Calu3 (cell line): ENCODE data around the gene UBA5. TPM values are rescaled to one million over a fixed set of nuclear protein-coding genes. Genes with fewer than 3 reads are reported as not detected.

Experiments used
- BruUV-seq: library from RNA; stranded (reverse); fragments of 400-500 nt; replicated peaks from 2 replicates; lab custom pipeline; 2021; lab: Mats Ljungman, UMichigan
- CTCF ChIA-PET: fragments of 300-600 bp; sonication (Branson Sonifier 250); formaldehyde crosslinking; loops from one replicate; lab custom pipeline; 2022; ENCODE audit warnings: antibody characterized with exemption; lab: Charles Lee
- DNase-seq: peaks from one replicate; pipeline ENCODE4 v3.0.0; 2022
- H3K27ac Mint-ChIP-seq: one replicate; pipeline ENCODE4 v1.8.0; 2022; ENCODE audit warnings: mixed read lengths; ENCODE audit not compliant: unreplicated experiment
- H3K27me3 Mint-ChIP-seq: one replicate; pipeline ENCODE4 v1.8.0; 2022; ENCODE audit warnings: mixed read lengths; ENCODE audit not compliant: unreplicated experiment
- H3K36me3 Mint-ChIP-seq: one replicate; pipeline ENCODE4 v1.8.0; 2022; ENCODE audit warnings: mild to moderate bottlenecking, moderate library complexity, mixed read lengths; ENCODE audit not compliant: insufficient read depth, unreplicated experiment
- H3K4me1 Mint-ChIP-seq: one replicate; pipeline ENCODE4 v1.8.0; 2022; ENCODE audit warnings: mild to moderate bottlenecking, low read depth, mixed read lengths; ENCODE audit not compliant: unreplicated experiment
- H3K4me3 Mint-ChIP-seq: one replicate; pipeline ENCODE4 v1.8.0; 2022; ENCODE audit warnings: mild to moderate bottlenecking, low read depth, moderate library complexity, mixed read lengths; ENCODE audit not compliant: unreplicated experiment
- H3K9me3 Mint-ChIP-seq: one replicate; pipeline ENCODE4 v1.8.0; 2022; ENCODE audit warnings: low read depth, mixed read lengths; ENCODE audit not compliant: unreplicated experiment
- intact Hi-C: fragments of 100-400 bp; cut with micrococcal nuclease; formaldehyde crosslinking; loops from one replicate; pipeline ENCODE4 v1.10.0; 2022; ENCODE audit not compliant: unreplicated experiment
- total RNA-seq: library from RNA; stranded (reverse); gene quantifications from 2 replicates; pipeline ENCODE4 v1.2.3, GENCODE V29; 2022
- TF ChIP-seq, protein P1 (sequence below): fragments of 200-600 bp; IDR thresholded peaks from one replicate; pipeline ENCODE4 v1.8.0; 2022; ENCODE audit warnings: antibody characterized with exemption; ENCODE audit not compliant: unreplicated experiment

UBA5 gene
- total RNA-seq, 1 experiment from 2014 or later: 65.5 TPM

DNA sequence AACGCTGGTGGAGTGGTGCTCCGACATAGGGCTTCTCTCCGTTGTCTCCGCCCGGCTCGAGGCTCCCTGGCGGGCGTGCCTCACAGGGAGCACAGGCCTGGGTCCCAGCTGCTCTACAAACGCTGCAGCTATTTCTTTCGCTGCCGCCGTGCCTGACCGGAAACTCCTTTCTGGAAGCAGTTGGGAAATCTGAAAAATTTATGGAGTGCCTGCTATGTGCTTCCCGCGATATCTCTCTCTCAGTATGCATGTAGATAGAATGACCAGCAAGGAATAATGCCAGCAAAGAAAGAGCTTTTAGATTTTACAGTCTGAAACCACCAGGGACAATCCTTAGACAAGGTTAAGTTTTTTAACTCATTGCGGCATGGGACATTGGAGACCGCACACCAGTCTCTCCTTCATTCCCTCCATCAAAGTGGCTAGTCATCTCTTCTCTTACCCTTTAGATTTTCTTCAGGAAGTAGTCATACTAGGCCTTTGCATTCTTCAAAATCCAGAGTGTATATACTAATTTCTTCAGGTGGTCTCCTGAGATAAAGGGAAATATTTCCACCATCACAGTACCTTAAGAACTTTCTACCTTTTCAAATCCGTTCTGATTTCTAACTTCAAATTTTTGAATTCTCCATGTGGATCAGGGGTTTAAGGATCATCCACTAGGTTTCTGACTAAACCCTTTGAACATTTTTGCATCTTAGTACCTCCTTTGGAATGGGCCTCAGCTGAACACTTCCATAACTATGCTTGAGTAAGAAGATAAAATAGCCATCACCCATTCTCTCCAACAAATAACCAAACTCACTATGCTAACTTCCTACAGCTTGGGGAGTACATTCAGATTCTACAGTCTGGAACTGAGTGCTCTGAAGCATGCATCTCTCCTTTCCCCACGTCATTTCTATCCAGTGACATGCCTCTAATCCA, 63.2 kb downstream of the UBA5 start:
- peaks cover 30% of the 10 kb centered on the region for H3K4me1 Mint-ChIP-seq
- peaks cover 14% of the 10 kb centered on the region for H3K27me3 Mint-ChIP-seq
- peak overlapping the region; percentile 84 for H3K4me3 Mint-ChIP-seq
- H3K9me3 Mint-ChIP-seq: no peaks in the 10 kb centered on the region
- H3K36me3 Mint-ChIP-seq: peaks cover 37% of the 10 kb centered on the region
- TF ChIP-seq, protein P1, sequence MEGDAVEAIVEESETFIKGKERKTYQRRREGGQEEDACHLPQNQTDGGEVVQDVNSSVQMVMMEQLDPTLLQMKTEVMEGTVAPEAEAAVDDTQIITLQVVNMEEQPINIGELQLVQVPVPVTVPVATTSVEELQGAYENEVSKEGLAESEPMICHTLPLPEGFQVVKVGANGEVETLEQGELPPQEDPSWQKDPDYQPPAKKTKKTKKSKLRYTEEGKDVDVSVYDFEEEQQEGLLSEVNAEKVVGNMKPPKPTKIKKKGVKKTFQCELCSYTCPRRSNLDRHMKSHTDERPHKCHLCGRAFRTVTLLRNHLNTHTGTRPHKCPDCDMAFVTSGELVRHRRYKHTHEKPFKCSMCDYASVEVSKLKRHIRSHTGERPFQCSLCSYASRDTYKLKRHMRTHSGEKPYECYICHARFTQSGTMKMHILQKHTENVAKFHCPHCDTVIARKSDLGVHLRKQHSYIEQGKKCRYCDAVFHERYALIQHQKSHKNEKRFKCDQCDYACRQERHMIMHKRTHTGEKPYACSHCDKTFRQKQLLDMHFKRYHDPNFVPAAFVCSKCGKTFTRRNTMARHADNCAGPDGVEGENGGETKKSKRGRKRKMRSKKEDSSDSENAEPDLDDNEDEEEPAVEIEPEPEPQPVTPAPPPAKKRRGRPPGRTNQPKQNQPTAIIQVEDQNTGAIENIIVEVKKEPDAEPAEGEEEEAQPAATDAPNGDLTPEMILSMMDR: no peak
- CTCF ChIA-PET: interaction anchor here (0.6 to 1.6 kb wide), 2 partner anchors 8 to 1223 kb away, joined by 7 read pairs; no protein-coding TSS in a partner anchor
- DNase-seq: no peak
- H3K27ac Mint-ChIP-seq: no peak overlapping the region
- intact Hi-C loops: loop anchor here (5.0 kb wide), 1 partner anchor 849 kb away; the partner anchor contains the start of gene CDV3
- BruUV-seq: no TSS peak

DNA sequence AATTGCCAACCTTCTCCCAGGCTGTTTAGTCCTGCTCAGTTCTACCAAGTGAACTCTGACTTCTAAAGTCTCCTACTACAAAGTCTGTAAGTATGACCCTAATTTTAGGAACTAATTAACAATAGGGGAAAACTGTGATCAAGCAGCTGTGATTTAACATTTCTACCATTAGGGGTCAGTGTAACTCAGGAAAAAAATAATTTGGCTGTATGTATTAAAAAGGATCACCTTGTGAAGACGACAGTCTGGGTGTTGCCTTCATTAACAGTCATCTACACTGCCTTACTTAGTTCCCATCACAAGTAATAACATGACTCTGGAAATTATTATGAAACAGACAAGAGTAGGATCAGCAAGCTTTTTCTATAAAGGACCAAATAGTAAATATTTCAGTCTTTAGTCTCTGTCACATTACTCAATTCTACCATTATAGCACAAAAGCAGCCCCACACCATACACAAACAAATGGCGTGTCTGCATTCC, 66.3 kb downstream of the UBA5 start:
- no peak overlapping the region for H3K27ac Mint-ChIP-seq
- no peaks in the 10 kb centered on the region for H3K9me3 Mint-ChIP-seq
- TF ChIP-seq, protein P1: peak; percentile 74
- CTCF ChIA-PET: interaction anchor here (0.5 to 1.4 kb wide), 6 partner anchors 20 to 1049 kb away, joined by 3 to 5 read pairs (median 3); no protein-coding TSS in a partner anchor
- peaks cover 22% of the 10 kb centered on the region for H3K36me3 Mint-ChIP-seq
- no TSS peak for BruUV-seq
- no peak for DNase-seq
- intact Hi-C loops: loop anchor here (2.0 to 5.0 kb wide), 2 partner anchors 314 to 411 kb away; no protein-coding TSS in a partner anchor
- H3K4me3 Mint-ChIP-seq: no peak overlapping the region
- peaks cover 42% of the 10 kb centered on the region for H3K27me3 Mint-ChIP-seq
- H3K4me1 Mint-ChIP-seq: peaks cover 14% of the 10 kb centered on the region

Other genes starting within 250 kb of the UBA5 start
- 72.4 and 75.6 TPM in 2 replicates for gene DNAJC13, start 242.8 kb upstream of the UBA5 start, total RNA-seq
- 4.9 and 8.1 TPM in 2 replicates for gene ACKR4, start 63.1 kb upstream of the UBA5 start, total RNA-seq
- gene ACAD11, start 520 bp upstream of the UBA5 start, total RNA-seq: 14.6 and 16.3 TPM in 2 replicates
- gene NPHP3, start 62.1 kb downstream of the UBA5 start, total RNA-seq: 34.4 and 40.3 TPM in 2 replicates